22Rv1 (cell line): ENCODE results near the gene KIRREL3.

Source experiments
- CTCF ChIP-seq: fragments of 450-650 bp; IDR thresholded peaks from 2 replicates; pipeline ENCODE4 v1.5.1; 2017; ENCODE audit warnings: mild to moderate bottlenecking
- ZFX ChIP-seq: fragments of 450-650 bp; IDR thresholded peaks from 2 replicates; pipeline ENCODE4 v1.6.1; 2017; ENCODE audit warnings: antibody characterized with exemption, borderline replicate concordance

DNA sequence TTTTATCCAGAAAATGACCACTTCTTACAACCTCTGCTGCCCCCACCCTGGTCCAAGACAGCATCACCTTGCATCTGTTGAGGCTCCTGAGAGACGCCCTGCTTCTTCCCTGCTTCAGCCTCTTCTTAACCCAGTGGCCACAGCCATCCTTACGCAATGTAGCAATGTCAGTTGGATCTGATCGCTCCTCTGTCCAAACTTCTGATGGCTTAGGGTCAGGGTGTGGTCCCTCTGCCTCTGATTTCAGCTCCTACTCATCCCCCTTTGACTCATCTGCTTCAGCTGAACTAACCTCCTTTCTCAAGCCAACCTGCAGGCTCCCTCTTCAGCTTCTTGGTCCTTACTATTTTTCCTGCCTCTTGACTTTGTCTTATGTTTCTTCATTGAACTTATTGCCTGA is 280.8 kb downstream of the KIRREL3 start:
- TF ChIP-seq CTCF: no peak
- TF ChIP-seq ZFX: no peak
